ENCODE data around the gene OASL.
"Not testable (repeated sequence)": the region's sequence is repeated elsewhere in the genome, so short reads cannot be mapped to it uniquely, and the experiment has no call there.

Gene OASL

GRCh38 chr12:121064586-121064985 lies 25.5 kb upstream of the OASL start:
- not testable (repeated sequence) for H3K27ac Mint-ChIP-seq, H3K9me3 Mint-ChIP-seq, H3K4me3 Mint-ChIP-seq, H3K36me3 Mint-ChIP-seq, ATAC-seq
- peak in 1 of 2 donors; percentile 2 for DNase-seq (ENCODE audit: low spot score in 2 of 2)
- peaks cover 11% of the 10 kb centered on the region for H3K4me1 Mint-ChIP-seq

GRCh38 chr12:121064116-121064515 lies 25.1 kb upstream of the OASL start:
- ATAC-seq (no peak), DNase-seq (ENCODE audit: low spot score in 2 of 2) (peak in 1 of 2 donors; percentile 18)
- H3K27ac Mint-ChIP-seq, result no peak overlapping the region
- H3K4me3 Mint-ChIP-seq, result no peak overlapping the region
- H3K4me1 Mint-ChIP-seq, result peaks cover 16% of the 10 kb centered on the region
- no peaks in the 10 kb centered on the region for H3K9me3 Mint-ChIP-seq
- H3K36me3 Mint-ChIP-seq, result no peaks in the 10 kb centered on the region

GRCh38 chr12:121062391-121063045 lies 23.5 kb upstream of the OASL start:
- Mint-ChIP-seq H3K9me3 (no peaks in the 10 kb centered on the region), H3K4me3 (no peak overlapping the region), H3K27ac (no peak overlapping the region), H3K4me1 (peaks cover 18% of the 10 kb centered on the region), H3K36me3 (no peaks in the 10 kb centered on the region)
- DNase-seq (ENCODE audit: low spot score in 2 of 2) (peak in 1 of 2 donors; percentile 41), ATAC-seq (no peak)

GRCh38 chr12:121061831-121062230 lies 22.8 kb upstream of the OASL start:
- ATAC-seq (no peak), DNase-seq (ENCODE audit: low spot score in 2 of 2) (no peak)

GRCh38 chr12:121060149-121061001 lies 21.3 kb upstream of the OASL start:
- DNase-seq (ENCODE audit: low spot score in 2 of 2) (peak; percentile 36 to 79), ATAC-seq (peak; percentile 95)
- peaks cover 18% of the 10 kb centered on the region for H3K4me1 Mint-ChIP-seq
- peak overlapping the region; percentile 75 for H3K4me3 Mint-ChIP-seq
- H3K9me3 Mint-ChIP-seq, result no peaks in the 10 kb centered on the region
- H3K36me3 Mint-ChIP-seq, result no peaks in the 10 kb centered on the region
- peak overlapping the region; percentile 97 for H3K27ac Mint-ChIP-seq

More at GRCh38 chr12:121061831-121062230, 22.8 kb upstream of the OASL start:
- peaks cover 18% of the 10 kb centered on the region for H3K4me1 Mint-ChIP-seq
- no peaks in the 10 kb centered on the region for H3K9me3 Mint-ChIP-seq
- no peaks in the 10 kb centered on the region for H3K36me3 Mint-ChIP-seq
- no peak overlapping the region for H3K4me3 Mint-ChIP-seq
- no peak overlapping the region for H3K27ac Mint-ChIP-seq

- Mint-ChIP-seq H3K4me1 (peaks cover 18% of the 10 kb centered on the region), H3K4me3 (peak overlapping the region; percentile 75), H3K9me3 (no peaks in the 10 kb centered on the region), H3K36me3 (no peaks in the 10 kb centered on the region), H3K27ac (peak overlapping the region; percentile 97)
- ATAC-seq, result no peak
- peak in 1 of 2 donors; percentile 52 for DNase-seq (ENCODE audit: low spot score in 2 of 2)
These were observed 20.2 kb upstream of the OASL start for GRCh38 chr12:121059031-121059898.

GRCh38 chr12:121057794-121058193 lies 18.7 kb upstream of the OASL start:
- DNase-seq (ENCODE audit: low spot score in 2 of 2), result peak in 1 of 2 donors; percentile 40
- ATAC-seq, result no peak
- H3K36me3 Mint-ChIP-seq, result no peaks in the 10 kb centered on the region
- H3K9me3 Mint-ChIP-seq, result no peaks in the 10 kb centered on the region
- no peak overlapping the region for H3K4me3 Mint-ChIP-seq
- H3K4me1 Mint-ChIP-seq, result peaks cover 18% of the 10 kb centered on the region
- no peak overlapping the region for H3K27ac Mint-ChIP-seq

- Mint-ChIP-seq H3K36me3 (no peaks in the 10 kb centered on the region), H3K9me3 (no peaks in the 10 kb centered on the region), H3K4me3 (no peak overlapping the region), H3K4me1 (no peaks in the 10 kb centered on the region), H3K27ac (no peak overlapping the region)
- ATAC-seq, result no peak
- DNase-seq (ENCODE audit: low spot score in 2 of 2), result peak in 1 of 2 donors; percentile 26
These were observed 14.7 kb upstream of the OASL start for GRCh38 chr12:121053706-121054105.

GRCh38 chr12:121050725-121051124 lies 11.7 kb upstream of the OASL start:
- no peak for ATAC-seq
- no peaks in the 10 kb centered on the region for H3K36me3 Mint-ChIP-seq
- no peak overlapping the region for H3K27ac Mint-ChIP-seq
- DNase-seq (ENCODE audit: low spot score in 2 of 2), result no peak
- H3K4me3 Mint-ChIP-seq, result no peak overlapping the region
- peaks cover 9% of the 10 kb centered on the region for H3K4me1 Mint-ChIP-seq
- H3K9me3 Mint-ChIP-seq, result no peaks in the 10 kb centered on the region

- no peaks in the 10 kb centered on the region for H3K36me3 Mint-ChIP-seq
- peak overlapping the region; percentile 6 for H3K27ac Mint-ChIP-seq
- H3K4me1 Mint-ChIP-seq, result peaks cover 23% of the 10 kb centered on the region
- DNase-seq (ENCODE audit: low spot score in 2 of 2), result no peak
- H3K9me3 Mint-ChIP-seq, result no peaks in the 10 kb centered on the region
- ATAC-seq, result no peak
- H3K4me3 Mint-ChIP-seq, result peak overlapping the region; percentile 32
These were observed 9.4 kb upstream of the OASL start for GRCh38 chr12:121048442-121048841.

- not testable (repeated sequence) for H3K4me3 Mint-ChIP-seq
These were observed 8.4 kb upstream of the OASL start for GRCh38 chr12:121047400-121047799.

GRCh38 chr12:121043067-121043466 lies 4.0 kb upstream of the OASL start:
- Mint-ChIP-seq H3K9me3 (no peaks in the 10 kb centered on the region), H3K4me1 (peaks cover 42% of the 10 kb centered on the region), H3K36me3 (no peaks in the 10 kb centered on the region), H3K27ac (peak overlapping the region; percentile 11), H3K4me3 (no peak overlapping the region)
- no peak for DNase-seq (ENCODE audit: low spot score in 2 of 2)
- no peak for ATAC-seq

More at GRCh38 chr12:121047400-121047799, 8.4 kb upstream of the OASL start:
- H3K27ac Mint-ChIP-seq; DNase-seq (ENCODE audit: low spot score in 2 of 2); H3K36me3 Mint-ChIP-seq; ATAC-seq; H3K9me3 Mint-ChIP-seq: not testable (repeated sequence)
- H3K4me1 Mint-ChIP-seq, result peaks cover 23% of the 10 kb centered on the region

- peak overlapping the region; percentile 35 for H3K27ac Mint-ChIP-seq
- H3K4me3 Mint-ChIP-seq, result peak overlapping the region; percentile 85
- peaks cover 61% of the 10 kb centered on the region for H3K4me1 Mint-ChIP-seq
- H3K36me3 Mint-ChIP-seq, result peaks cover 46% of the 10 kb centered on the region
- ATAC-seq (peak; percentile 84), DNase-seq (ENCODE audit: low spot score in 2 of 2) (peak; percentile 35 to 76)
- no peaks in the 10 kb centered on the region for H3K9me3 Mint-ChIP-seq
These were observed 2.2 kb downstream of the OASL start for GRCh38 chr12:121036810-121037326.

GRCh38 chr12:121034616-121035305 lies 4.3 kb downstream of the OASL start:
- no peak for DNase-seq (ENCODE audit: low spot score in 2 of 2)
- ATAC-seq, result no peak
- Mint-ChIP-seq H3K27ac (peak overlapping the region; percentile 91), H3K4me3 (peak overlapping the region; percentile 85), H3K36me3 (peaks cover 67% of the 10 kb centered on the region), H3K4me1 (peaks cover 59% of the 10 kb centered on the region), H3K9me3 (no peaks in the 10 kb centered on the region)
